ENCODE measurements around the gene SORBS2.

Gene SORBS2

DNA sequence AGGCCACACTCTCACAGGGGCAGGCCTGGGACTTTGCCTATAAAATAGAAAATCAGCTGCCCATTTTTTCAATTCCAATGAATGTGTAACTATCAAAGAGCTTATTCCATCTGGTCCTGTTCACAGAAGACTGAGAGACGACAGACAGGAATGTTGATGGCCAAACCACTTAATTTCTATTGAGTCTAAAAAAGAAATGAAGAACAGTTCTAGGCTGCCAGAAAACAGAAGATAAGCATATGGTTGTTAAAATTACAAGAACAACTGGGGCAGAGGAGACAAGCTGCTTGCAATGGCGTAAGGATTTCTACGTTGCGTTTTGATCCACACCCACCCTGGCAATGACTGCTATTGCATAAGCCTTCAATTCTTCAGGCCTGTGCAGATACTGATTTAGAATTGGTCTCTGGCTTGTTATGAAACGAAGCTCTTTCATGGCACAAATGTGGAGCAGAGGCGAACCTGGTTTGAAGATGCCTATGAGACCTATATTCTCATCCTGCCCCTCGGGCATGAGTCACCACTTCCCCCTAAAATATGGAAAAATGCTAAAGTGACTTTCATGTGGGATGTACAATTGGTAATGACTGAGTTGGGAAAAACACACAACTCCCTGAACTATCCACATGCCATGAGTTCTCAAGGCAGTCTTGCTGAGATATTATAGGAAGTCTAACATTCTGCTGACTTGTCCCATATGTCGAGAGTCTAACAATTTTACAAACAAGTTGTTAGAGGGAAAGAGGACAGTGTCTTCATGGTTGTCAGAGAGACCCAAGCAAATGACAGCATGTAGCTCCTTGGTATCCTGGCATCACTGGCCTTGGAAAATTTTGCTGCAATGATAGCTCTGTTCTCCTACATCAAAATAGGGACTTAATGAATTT lies 37.9 kb upstream of the SORBS2 start:
- no peak overlapping the region for H2AFZ ChIP-seq (ENCODE audit: low read depth)
- no peak overlapping the region for H3K27ac ChIP-seq
- TF ChIP-seq, protein P1, sequence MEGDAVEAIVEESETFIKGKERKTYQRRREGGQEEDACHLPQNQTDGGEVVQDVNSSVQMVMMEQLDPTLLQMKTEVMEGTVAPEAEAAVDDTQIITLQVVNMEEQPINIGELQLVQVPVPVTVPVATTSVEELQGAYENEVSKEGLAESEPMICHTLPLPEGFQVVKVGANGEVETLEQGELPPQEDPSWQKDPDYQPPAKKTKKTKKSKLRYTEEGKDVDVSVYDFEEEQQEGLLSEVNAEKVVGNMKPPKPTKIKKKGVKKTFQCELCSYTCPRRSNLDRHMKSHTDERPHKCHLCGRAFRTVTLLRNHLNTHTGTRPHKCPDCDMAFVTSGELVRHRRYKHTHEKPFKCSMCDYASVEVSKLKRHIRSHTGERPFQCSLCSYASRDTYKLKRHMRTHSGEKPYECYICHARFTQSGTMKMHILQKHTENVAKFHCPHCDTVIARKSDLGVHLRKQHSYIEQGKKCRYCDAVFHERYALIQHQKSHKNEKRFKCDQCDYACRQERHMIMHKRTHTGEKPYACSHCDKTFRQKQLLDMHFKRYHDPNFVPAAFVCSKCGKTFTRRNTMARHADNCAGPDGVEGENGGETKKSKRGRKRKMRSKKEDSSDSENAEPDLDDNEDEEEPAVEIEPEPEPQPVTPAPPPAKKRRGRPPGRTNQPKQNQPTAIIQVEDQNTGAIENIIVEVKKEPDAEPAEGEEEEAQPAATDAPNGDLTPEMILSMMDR (conservative IDR thresholded peaks at IDR 0.05; ENCODE audit: low read depth, low read length): no peak
- H3K79me2 ChIP-seq (ENCODE audit: insufficient read depth, low read depth): no peaks in the 10 kb centered on the region
- H3K4me3 ChIP-seq (IDR thresholded peaks at IDR 0.05; ENCODE audit: insufficient read depth, low read depth, low read length): no peak overlapping the region
- H3K4me2 ChIP-seq: no peak overlapping the region
- no peaks in the 10 kb centered on the region for H4K20me1 ChIP-seq (ENCODE audit: insufficient read depth)
- no peak overlapping the region for H3K9ac ChIP-seq
- no peaks in the 10 kb centered on the region for H3K27me3 ChIP-seq (ENCODE audit: insufficient read depth, low read depth)
- H3K4me1 ChIP-seq (ENCODE audit: low read depth, poor library complexity, severe bottlenecking): no peaks in the 10 kb centered on the region
- no peaks in the 10 kb centered on the region for H3K36me3 ChIP-seq (ENCODE audit: insufficient read depth)

DNA sequence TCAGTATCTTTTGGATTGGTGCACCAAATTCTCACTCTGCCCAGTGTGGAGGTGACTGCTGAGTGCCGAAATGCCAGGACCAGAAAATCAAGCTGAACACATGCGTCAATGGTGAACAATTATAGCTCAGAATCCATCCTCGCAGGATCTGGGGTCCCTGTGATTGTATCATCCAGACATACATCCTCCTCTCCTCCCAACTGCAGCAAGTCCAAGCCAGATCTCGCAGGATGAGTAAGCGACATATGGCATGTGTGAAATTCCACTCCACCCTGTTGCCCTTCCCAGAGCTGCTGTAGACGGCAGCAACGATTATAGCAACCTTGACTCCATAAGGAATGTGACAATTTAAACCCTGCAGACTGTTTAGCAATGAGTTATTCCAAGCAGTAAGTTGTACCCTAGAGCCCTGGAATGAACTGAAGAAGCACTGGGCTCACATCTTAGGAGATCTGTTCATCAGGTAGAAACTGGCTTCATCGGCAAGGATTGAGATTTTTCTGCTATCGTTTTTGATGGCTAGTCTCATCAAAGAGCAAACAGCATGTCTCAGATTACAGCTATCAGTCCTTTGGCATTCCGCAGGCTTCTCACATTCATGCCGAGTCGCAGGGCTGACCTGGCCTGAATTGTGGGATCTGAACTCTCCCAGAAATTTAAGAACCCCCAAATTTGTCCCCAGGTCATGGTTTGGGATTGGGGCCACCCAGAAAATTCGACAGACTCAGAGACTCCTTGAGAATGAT lies 35.5 kb upstream of the SORBS2 start:
- TF ChIP-seq, protein P1 (conservative IDR thresholded peaks at IDR 0.05; ENCODE audit: low read depth, low read length): no peak
- no peak overlapping the region for H3K4me3 ChIP-seq (IDR thresholded peaks at IDR 0.05; ENCODE audit: insufficient read depth, low read depth, low read length)

DNA sequence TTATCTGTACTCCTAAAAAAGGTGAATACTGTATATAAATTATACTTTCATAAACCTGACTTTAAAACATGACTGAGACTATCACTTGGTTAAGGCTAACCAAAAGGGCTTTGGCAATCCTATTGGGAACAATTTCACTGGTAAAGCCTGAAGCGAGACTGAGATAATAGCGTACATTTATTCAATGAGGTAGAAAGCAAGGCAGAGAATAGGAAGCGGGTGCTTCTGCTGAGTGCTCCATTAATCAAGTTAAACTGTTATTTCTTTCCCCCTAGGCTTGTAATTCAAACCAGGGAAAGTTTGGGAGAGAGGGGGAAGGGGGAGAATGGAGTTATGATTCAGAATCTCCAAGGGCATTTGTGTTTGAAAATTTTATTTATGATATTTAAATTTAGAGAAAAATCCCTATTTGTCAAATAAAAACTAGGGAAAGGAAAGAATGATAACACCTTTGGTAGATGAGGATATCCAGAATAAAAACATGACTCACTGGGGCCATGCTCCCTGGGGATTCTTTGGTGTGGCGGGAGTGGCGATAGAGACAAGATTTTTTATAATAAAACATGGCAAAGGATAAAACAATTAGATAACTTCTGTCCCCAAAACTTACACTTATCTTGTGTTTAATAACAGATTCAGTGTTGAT lies 34.6 kb upstream of the SORBS2 start:
- H3K27ac ChIP-seq: no peak overlapping the region

More for the DNA sequence above, 35.5 kb upstream of the SORBS2 start:
- Histone ChIP-seq H4K20me1 (ENCODE audit: insufficient read depth) (no peaks in the 10 kb centered on the region), H3K27ac (no peak overlapping the region), H3K9ac (no peak overlapping the region), H2AFZ (ENCODE audit: low read depth) (no peak overlapping the region), H3K27me3 (ENCODE audit: insufficient read depth, low read depth) (no peaks in the 10 kb centered on the region), H3K79me2 (ENCODE audit: insufficient read depth, low read depth) (no peaks in the 10 kb centered on the region), H3K36me3 (ENCODE audit: insufficient read depth) (no peaks in the 10 kb centered on the region), H3K4me1 (ENCODE audit: low read depth, poor library complexity, severe bottlenecking) (no peaks in the 10 kb centered on the region), H3K4me2 (no peak overlapping the region)

DNA sequence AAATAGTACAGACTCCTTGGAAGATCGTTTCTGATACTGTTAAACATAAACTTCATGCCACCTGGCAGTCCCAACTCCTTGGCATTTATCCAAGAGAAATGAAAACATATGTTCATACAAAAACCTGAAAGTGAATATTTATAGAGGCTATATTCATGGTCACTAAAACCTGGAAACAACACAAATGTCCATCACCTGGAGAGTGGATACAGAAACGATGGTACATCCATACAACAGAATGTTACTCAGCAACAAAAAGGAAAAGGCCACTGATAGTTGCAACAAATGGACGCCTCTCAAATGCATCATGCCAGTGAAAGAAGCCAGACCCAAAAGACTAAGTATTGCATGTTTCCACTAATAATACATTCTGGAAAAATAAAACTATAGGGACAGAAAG lies 34.0 kb upstream of the SORBS2 start:
- no peak overlapping the region for H3K4me3 ChIP-seq (IDR thresholded peaks at IDR 0.05; ENCODE audit: insufficient read depth, low read depth, low read length)
- H2AFZ ChIP-seq (ENCODE audit: low read depth): no peak overlapping the region
- H3K79me2 ChIP-seq (ENCODE audit: insufficient read depth, low read depth): no peaks in the 10 kb centered on the region
- H3K36me3 ChIP-seq (ENCODE audit: insufficient read depth): no peaks in the 10 kb centered on the region
- H3K27ac ChIP-seq: no peak overlapping the region
- no peak overlapping the region for H3K4me2 ChIP-seq
- TF ChIP-seq, protein P1 (conservative IDR thresholded peaks at IDR 0.05; ENCODE audit: low read depth, low read length): no peak
- H3K4me1 ChIP-seq (ENCODE audit: low read depth, poor library complexity, severe bottlenecking): no peaks in the 10 kb centered on the region
- no peak overlapping the region for H3K9ac ChIP-seq
- no peaks in the 10 kb centered on the region for H3K27me3 ChIP-seq (ENCODE audit: insufficient read depth, low read depth)
- no peaks in the 10 kb centered on the region for H4K20me1 ChIP-seq (ENCODE audit: insufficient read depth)

More for the DNA sequence above, 34.6 kb upstream of the SORBS2 start:
- Histone ChIP-seq H3K79me2 (ENCODE audit: insufficient read depth, low read depth) (no peaks in the 10 kb centered on the region), H2AFZ (ENCODE audit: low read depth) (no peak overlapping the region), H3K4me1 (ENCODE audit: low read depth, poor library complexity, severe bottlenecking) (no peaks in the 10 kb centered on the region), H3K4me2 (no peak overlapping the region), H3K36me3 (ENCODE audit: insufficient read depth) (no peaks in the 10 kb centered on the region), H3K27me3 (ENCODE audit: insufficient read depth, low read depth) (no peaks in the 10 kb centered on the region), H4K20me1 (ENCODE audit: insufficient read depth) (no peaks in the 10 kb centered on the region), H3K9ac (no peak overlapping the region), H3K4me3 (IDR thresholded peaks at IDR 0.05; ENCODE audit: insufficient read depth, low read depth, low read length) (no peak overlapping the region)
- TF ChIP-seq, protein P1 (conservative IDR thresholded peaks at IDR 0.05; ENCODE audit: low read depth, low read length): no peak

Data from KMS-11 (cell line).